HG02981 (cell line): ENCODE data around the gene KRTAP23-1.

Experiments
- ATAC-seq: cut with Tn5 transposase; IDR thresholded peaks from one replicate; pipeline ENCODE4 v1.9.1; 2021; ENCODE audit warnings: mild to moderate bottlenecking, moderate library complexity; ENCODE audit not compliant: unreplicated experiment

The KRTAP23-1 gene

GRCh38 chr21:30315701-30316100 is 32.7 kb downstream of the KRTAP23-1 start:
- ATAC-seq = no peak

- no peak for ATAC-seq
These were observed 41.5 kb downstream of the KRTAP23-1 start for GRCh38 chr21:30306884-30307283.

GRCh38 chr21:30305136-30305535 is 43.3 kb downstream of the KRTAP23-1 start:
- no peak for ATAC-seq
